ENCODE data around the gene ZGRF1.
A peak's percentile ranks its signal among the peaks of the same experiment; 100 is the strongest.
"Not testable (repeated sequence)": the region's sequence is repeated elsewhere in the genome, so short reads cannot be mapped to it uniquely, and the experiment has no call there.

Gene ZGRF1

DNA sequence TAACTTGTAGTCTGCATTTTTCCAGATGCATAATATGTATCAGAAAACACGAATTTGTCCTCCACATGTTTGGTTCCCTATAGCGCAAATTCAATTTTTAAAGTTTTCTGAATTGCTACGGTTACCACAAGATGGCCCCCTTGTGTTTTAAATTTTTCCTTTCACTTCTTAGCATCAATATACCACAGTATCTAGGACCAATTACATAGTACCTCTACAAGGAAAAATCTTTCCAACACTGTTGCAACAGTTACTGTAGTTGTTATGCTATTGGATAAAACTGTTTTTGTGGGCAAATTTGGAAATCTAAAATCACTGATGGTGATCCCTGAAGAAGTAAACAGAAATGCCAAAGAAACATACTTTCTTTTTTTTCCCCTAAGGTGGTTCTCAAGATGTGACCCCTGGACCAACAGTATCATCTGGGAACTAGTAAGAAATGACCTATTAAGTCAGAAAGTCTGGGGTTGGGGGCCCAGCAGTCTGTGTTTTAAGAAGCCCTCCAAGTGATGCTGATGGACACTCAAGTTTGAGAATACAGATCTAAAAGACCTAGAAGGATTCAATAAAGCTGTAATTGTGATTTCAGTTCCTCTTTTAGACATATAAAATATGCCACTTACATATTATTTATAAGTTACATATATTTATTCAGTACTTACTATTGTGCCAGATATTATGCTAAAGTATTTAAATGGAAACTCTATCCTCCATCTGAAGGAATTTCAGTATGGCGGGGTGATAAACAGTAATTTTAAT is 3.1 kb downstream of the ZGRF1 start:
- DNase-seq, result peak; percentile 34

DNA sequence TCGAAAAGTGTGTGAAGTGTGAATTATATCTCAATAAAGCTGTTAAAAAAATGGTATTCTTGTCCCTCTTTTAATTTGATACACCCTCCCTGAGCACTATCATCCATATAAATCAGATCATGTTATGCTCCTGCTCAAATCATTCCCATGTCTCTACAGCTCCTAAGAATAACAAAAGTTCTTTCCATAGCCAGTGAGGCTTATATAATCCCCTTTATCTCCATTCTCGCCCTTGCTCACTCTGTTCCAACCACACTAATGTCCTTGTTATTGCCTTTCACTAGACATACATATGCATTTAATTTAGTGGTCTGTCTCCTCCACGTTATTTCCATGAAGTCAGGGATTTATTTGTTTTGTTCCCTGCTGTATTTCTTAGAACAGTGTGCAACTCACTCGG is 10.5 kb downstream of the ZGRF1 start:
- DNase-seq, result no peak

DNA sequence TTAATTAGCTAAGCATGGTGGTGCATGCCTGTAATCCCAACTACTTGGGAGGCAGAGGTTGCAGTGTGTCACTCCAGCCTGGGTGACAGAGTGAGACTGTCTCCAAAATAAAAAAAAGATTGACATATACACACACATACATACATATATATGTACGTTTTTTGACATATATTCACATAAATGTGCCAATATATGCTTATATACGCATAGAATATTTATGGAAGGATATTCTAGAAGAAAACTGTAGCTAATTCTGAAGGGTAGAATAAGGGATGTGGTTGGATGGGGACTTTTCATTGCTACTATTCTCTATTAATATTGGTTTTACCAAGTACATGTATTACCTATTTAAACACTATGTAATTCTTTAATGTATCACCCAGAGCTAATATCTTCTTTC is 19.7 kb downstream of the ZGRF1 start:
- no peak for DNase-seq

DNA sequence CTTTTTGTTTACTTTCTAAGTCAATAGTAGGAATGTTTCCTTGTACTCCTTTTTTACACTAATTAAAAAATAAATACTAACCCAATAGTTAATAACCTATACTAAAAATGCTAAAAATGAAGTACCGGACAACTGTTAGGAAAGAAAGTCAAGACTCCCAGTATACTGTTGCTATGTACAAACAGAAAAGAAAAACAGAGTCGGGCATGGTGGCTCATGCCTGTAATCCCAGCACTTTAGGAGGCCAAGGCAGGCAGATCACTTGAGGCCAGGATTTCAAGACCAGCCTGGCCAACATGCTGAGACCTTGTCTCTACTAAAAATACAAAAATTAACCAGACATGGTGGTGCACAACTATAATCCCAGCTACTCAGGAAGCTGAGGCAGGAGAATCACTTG is 23.9 kb downstream of the ZGRF1 start:
- not testable (repeated sequence) for DNase-seq

DNA sequence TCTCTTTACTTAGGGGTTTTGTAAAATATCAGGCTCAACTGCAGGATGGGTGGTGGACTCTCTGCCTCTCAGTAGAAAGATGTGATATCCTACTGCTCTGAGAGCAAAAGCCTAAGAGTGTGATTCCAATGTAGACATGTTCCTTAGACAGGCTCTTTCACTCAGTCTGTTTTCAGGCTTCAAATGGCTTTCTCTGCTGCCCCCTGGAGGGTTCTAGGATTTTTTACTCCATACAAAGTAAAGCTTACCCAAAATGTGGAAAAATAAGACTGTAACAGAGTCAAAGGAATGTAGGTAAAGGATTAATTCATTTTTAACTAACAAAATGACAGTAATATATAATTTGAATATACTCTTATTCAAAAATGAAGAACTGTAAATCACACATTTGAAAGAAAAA is 32.1 kb downstream of the ZGRF1 start:
- DNase-seq, result peak; percentile 49

DNA sequence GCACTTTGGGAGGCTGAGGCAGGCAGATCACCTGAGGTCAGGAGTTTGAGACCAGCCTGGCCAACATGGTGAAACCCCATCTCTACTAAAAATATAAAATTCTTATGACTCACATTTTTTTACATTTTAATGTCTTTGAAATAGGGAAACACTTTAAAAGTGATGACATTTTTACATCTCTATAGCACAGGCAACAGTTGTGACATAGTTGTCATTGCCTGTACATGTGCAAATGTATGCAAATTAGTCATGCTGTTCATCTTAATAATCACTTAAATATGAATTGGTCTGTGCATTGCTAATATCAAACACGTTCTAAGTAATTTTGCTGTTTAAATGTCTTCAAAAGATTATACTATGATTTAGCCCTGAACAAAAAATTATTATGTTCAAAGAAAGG is 41.7 kb downstream of the ZGRF1 start:
- DNase-seq, result no peak

DNA sequence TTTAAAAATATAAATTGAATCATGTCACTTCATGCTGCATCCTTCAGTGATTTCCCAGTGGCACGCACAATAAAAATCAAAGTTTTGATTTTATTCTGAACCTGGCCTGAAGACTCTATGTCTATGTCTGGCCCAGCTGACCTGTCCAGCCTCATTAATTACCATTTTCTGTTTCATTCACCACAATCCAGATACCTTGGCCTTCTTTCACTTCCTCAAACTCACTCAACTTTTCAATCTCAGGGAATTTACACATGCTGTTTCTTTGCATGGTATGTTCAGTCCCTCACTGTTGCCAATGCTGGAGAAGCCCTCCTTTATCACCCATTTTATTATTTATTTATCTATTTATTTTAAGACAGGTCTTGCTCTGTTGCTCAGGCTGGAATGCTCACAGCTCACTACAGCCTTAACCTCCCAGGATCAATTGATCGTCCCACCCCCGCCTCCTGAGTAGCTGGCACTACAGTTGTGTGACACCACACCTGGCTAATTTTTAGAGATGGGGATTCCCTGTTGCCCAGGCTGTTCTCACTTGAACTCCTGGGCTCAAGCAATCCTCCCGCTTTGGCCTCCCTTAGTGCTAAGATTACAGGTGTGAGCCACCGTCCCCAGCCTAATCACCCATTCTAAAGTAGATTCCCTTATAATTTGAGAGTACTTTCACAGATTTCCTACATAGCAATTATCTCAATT is 43.1 kb downstream of the ZGRF1 start:
- DNase-seq, result no peak

DNA sequence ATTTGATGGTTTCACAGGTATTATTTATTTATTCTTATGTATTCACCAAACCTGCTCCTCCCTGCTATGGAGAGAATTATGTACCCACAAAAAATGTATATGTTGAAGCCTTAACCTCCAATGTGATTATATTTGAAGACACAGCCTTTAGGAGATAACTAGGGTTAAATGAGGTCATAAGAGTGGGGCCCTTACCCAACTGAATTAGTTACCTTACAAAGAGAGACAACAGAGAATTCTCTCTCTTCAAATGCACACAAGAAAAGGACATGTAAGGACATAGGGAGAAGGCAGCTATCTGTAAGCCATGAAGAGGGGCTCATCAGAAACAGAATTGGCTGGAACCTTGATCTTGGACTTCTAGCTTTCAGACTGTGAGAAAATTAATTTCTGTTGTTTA is 44.0 kb downstream of the ZGRF1 start:
- DNase-seq, result no peak

DNA sequence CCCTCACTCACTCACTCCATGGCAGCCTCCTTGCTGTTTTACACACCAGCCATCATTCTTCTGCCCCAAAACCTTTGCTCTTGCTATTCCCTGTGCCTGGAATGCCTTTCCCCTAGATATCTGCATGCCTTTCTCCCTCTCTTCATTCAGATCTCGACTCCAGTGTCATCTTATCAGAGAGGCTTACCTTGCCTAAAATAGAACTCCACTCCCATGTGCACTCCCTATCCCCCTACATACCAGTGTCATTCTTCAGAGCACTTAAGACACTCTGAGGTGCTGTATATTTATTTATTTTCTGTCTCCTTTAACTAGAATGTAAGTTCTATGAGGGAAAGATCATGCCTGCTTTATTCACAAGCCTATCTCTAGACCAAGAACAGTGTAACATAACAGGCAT is 45.1 kb downstream of the ZGRF1 start:
- DNase-seq, result no peak

DNA sequence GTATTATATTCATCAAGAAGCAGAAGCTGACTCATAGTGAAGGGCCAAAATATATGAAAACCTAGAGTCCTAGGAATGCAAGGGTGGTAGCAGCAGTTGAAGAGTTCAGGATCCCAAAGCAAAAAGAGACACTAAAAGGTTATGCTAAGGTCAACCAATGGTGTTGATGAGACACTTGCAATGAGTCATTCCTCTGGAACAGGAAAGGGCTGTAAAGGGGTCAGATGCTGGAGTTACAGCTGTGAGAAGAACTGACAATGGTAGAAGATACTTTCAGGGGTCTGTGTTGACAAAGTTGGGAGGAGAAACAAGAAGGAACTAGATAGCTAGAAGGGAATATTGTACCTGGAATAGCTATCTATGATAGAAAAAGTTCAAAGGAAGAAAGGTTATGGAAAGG is 47.5 kb downstream of the ZGRF1 start:
- peak; percentile 48 for DNase-seq

DNA sequence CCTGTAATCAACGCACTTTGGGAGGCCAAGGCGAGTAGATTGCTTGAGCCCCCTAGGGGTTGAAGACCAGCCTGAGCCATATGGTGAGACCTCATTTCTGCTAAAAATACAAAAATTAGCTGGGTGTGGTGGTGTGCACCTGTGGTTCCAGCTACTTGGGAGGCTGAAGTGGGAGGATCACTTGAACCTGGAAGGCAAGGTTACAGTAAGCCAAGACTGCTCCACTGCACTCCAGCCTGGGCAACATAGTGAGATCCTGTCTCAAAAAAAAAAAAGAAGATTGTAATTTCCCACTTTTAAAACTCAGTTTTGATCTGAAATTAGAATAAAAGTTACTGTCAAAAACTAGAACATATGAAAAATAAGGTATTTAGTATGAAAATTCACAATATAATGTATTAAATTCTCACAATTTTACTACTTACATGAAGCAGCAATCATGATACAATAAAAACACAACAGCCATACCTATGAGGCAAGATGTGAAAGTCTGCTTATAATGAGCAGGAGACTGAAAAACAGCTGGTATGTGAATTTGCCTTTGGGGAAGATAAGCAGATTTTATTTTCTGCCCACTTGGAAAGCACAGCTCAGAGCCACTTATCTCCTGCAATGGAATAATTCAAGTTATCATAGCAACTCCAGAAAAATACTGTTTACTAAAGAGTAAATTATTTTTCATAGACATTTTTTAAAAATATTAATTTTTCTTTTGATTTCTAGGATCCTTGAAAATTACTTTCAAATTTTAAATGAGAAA is 50.6 kb downstream of the ZGRF1 start:
- DNase-seq, result no peak

DNA sequence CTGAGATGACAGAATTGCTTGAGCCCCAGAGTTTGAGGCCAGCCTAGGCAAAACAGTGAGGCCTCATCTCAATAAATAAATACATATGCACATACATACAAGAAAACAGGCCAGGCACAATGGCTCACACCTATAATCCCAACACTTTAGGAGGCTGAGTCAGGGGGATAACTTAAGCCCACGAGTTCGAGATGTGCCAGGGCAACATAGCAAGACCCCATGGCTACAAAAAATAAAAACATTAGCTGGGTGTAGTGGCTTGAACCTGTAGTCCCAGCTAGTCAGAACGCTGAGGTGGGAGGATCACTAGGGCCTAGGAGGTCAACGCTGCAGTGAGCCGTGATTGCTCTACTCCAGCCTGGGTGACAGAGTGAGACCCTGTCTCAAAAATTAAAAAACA is 69.2 kb downstream of the ZGRF1 start:
- DNase-seq, result no peak

DNA sequence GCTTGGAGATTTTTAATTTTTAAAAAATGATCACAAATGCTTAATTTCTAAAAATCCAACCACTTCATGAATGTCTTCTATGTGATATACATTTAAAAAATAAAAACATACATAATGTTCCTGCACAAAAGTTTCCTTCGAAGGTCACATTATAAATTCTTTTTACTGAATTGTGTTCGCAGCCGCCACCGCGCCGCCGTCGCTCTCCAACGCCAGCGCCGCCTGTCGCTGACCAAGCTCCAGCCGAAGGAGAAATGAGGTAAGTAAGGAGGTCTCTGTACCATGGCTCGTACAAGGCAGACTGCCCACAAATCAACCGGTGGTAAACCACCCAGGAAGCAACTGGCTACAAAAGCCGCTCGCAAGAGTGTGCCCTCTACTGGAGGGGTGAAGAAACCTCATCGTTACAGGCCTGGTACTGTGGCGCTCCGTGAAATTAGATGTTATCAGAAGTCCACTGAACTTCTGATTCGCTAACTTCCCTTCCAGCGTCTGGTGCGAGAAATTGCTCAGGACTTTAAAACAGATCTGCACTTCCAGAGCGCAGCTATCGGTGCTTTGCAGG is 71.9 kb downstream of the ZGRF1 start:
- DNase-seq, result no peak

DNA sequence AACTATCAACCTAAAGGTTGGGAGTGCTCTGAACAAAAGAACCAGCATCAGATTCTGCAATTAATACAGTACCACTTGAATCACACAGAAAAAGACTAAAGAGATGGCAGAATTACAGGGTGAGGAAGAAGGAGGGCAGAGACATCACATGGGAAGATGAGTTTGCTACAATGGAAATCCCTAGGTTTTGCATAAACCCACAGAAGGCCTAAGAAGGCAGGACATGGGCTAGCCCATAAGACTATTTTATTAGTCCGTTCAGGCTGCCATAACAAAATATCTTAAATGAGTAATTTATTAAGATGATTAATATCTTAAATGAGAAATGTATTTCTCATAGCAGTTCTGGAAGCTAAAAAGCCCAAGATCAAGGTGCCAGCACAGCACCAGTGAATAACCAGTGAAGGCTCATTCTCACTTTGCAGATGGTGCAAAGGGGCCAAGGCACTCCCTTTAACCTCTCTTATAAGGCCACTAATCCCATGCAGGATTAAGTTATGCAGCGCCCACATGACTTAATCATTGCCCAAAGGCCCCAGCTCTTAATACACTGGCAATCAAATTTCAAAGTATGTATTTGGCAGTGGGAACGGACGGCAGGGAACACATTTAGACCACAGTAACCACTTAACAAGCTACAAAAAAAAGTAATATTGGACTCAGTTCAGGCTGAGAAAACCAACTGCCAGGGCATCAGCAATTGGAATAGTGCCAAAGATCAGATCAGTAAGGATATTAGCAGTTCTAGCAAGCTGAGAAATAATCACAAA is 73.1 kb downstream of the ZGRF1 start:
- no peak for DNase-seq

DNA sequence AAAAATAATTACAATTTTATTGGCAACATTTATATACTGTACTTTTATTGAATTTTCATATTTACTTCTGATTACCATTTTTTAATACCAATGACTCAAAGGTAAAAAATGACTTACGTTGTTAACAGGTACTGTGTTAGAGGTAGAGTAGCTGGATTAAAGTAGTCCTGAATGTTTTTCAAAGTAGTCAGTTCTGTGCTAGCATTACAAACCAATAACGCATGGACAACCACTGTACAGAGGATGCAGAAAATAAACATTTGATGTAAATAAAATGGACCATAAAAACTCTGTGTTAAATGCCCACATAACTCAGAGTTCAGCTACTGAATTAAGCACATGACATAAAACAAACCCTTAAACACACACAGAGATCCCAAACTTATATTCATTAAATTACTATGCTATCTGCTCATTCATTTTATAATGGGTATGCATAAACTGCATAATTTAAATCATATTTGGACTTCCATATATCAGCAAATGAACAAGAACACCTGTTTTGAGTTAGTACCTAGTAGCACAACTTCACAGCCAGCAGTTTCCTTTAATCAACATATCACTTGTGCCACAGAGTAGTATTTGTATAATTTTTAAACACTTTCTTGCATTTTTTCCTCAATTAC is 74.3 kb downstream of the ZGRF1 start:
- DNase-seq, result no peak

DNA sequence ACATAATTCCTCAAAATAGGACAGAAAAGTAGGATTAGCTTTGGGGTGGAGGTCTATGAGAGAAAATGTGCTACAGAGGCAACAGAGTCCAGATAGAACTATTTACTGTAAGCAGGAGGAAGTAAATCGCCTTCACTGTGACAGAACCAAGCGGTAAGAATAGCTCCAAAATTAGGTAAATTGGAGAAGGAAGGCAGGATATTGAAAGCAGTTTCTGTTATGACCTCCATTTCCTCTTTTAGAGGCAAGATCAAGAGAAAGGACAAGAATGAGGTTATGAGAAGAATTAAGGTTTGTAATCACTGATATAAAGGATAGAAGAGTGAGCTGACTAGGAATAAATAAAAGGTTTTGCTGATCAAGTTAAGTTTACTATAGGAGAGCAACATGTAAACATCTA is 76.6 kb downstream of the ZGRF1 start:
- DNase-seq, result no peak

DNA sequence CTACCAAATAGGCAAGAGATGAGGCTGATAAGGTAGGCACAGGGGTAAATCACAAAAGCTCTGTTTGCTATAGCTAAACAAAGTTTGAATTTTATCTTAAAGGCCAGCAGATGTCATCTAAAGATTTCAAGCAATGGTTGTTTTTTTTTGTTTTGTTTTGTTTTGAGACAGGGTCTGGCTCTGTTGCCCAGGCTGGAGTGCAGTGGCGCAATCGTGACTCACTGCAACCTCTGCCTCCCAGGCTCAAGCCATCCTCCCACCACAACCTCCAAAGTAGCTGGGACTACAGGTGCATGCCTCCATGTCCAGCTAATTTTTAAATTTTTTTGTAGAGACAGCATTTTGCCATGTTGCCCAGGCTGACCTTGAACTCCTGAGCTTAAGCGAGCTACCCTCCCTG is 77.7 kb downstream of the ZGRF1 start:
- no peak for DNase-seq

DNA sequence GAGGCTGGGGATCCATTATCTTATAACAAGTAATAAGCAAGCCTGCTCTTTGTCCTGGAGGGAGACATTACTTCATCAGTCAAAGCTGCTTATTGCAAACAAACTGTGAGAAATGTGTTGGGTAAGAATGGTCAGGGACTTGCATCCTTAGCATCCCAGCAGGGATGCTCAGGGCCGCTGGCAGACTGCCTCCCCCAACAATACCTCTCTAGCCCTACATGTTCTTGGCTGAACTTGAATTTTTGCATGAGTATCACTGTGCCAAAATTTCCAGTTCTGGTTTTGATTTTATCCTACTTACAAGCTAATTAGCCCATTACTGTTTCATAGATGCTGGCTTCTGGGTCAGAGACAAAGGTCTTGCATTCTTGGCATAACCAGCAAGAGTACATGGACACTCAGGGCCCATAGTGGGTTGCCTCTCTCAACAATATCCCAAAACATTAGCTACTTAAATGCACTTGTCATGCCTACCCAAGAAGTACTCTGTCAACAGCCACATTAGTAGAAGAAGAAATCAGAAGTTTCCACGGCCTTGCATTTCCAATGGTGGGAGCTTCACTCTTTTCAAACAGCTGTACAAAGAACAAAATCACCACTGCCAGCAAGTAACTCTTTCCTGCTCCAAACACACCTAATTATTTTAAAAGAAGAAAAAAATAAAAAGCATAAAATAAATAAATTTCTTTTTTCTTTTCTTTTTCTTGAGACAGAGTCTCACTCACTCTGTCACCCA is 78.9 kb downstream of the ZGRF1 start:
- no peak for DNase-seq

DNA sequence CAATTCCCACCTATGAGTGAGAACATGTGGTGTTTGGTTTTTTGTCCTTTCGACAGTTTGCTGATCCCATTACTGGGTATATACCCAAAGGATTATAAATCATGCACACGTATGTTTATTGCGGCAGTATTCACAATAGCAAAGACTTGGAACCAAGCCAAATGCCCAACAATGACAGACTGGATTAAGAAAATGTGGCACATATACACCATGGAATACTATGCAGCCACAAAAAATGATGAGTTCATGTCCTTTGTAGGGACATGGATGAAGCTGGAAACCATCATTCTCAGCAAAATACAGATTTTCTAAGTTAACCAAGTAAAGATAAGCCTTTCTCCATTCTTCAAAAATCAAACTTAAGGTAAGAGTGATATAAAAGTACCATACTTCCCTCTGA is 82.4 kb downstream of the ZGRF1 start:
- not testable (repeated sequence) for DNase-seq

DNA sequence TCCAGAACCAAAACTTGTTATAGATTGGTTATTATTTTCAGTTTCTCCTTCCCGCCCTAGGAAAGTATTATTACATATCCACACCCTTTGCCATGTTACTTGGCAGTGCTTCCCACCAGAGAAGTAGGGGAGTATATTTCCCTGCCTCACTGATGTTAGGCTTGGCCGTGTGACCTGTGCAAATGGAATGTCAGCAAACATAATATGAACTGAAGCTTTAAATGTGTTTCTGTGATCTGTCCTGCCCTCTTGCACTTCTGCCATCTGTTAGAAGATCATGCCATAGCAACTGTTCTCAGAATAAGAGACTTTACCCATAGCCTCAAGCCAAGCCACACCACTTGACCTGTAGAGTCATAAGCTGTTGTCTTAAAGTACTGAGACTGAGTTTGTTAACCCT is 84.0 kb downstream of the ZGRF1 start:
- DNase-seq, result peak; percentile 85

DNA sequence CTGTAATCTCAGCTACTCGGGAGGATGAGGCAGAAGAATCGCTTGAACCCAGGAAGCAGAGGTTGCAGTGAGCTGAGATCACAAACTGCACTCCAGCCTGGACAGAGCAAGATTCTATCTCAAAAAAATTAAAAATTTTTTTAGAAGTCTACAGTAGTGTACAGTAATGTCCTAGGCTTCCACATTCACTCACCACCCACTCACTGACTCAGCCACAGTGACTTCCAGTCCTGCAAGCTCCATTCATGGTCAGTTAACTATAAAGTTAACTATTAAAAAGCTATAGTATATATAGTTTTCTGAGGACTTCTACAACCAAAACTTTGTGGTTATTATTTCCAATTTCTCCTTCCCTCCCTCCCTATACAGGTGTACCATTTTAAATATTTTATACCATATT is 86.0 kb downstream of the ZGRF1 start:
- DNase-seq, result peak; percentile 68

DNA sequence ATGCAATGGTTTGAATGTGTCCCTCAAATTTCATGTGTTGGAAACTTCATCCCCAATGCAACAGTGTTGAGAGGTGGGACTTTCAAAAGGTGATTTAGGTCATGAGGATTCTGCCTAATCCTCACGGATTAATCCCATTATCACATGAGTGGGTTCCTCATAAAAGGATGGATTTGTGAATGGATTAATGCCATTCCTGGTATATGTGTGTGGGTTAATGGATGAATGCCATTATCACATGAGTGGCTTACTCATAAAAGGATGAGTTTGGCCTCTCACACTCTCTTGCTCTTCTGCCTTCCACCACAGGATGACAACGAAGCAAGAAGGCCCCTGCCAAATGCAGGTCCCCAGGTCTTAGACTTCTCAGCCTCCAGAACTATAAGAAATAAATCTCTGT is 90.2 kb downstream of the ZGRF1 start:
- DNase-seq, result no peak

All from EL (cell line).